K562 (cell line): ENCODE results near the gene DAGLB. TPM values are rescaled to one million over a fixed set of nuclear protein-coding genes. Genes with fewer than 3 reads are reported as not detected.

Source experiments
- ATAC-seq: fragments of 200-7000 bp; cut with Tn5 transposase; 3 replicates; pipeline ENCODE4 v1.9.1; 2020; ENCODE audit warnings: moderate library complexity
- BruUV-seq: library from RNA; stranded (reverse); fragments of 400-500 nt; replicated peaks from 2 replicates; lab custom pipeline; 2021; lab: Mats Ljungman, UMichigan
- CTCF ChIA-PET: fragments of 300-600 bp; formaldehyde crosslinking; extraction: SDS; loops from one replicate; lab custom pipeline; 2021; ENCODE audit warnings: low intra/inter-chr PET ratio; lab: Yijun Ruan, JAX
- POLR2A ChIA-PET: fragments of 300-600, 350-650 bp; sonication (Branson Sonifier 250); formaldehyde crosslinking; extraction: SDS; loops from one replicate; lab custom pipeline; 2021; ENCODE audit warnings: antibody characterized with exemption, inconsistent platforms; lab: Yijun Ruan, JAX
- DNase-seq, 4 experiments: peaks; one replicate each; pipeline versions ENCODE4 v3.0.0 to v3.0.0-alpha.2; 2011 to 2018; ENCODE audit warnings: low spot score in 3 of 4, mixed read lengths in 3 of 4; ENCODE audit errors: extremely low read depth in 1 of 4
- FAIRE-seq: peaks from 2 replicates; lab custom pipeline; 2011; peaks lifted over from hg19 to GRCh38; lab: Jason Lieb, UNC
- H2AFZ ChIP-seq: 2 replicates; pipeline ENCODE4 v1.6.0; 2011; ENCODE audit warnings: low read depth, low read length, control low read depth, inconsistent platforms
- H3K27ac ChIP-seq: fragments of 200-600 bp; 3 replicates; pipeline ENCODE4 v1.8.0; 2011; ENCODE audit warnings: low read depth, mild to moderate bottlenecking, control low read depth, inconsistent platforms, low read length, moderate library complexity, mixed read lengths; ENCODE audit errors: extremely low read depth
- H3K27me3 ChIP-seq, 2 experiments: fragments of 300-600 bp in 1 of 2; 2 replicates in 1 of 2; 3 replicates in 1 of 2; pipeline versions ENCODE4 v1.6.0 to v1.8.0; 2011; ENCODE audit warnings: inconsistent platforms in 2 of 2, low read length in 2 of 2, mild to moderate bottlenecking in 1 of 2, mixed read lengths in 1 of 2, moderate library complexity in 1 of 2; ENCODE audit not compliant: control insufficient read depth in 2 of 2, insufficient read depth in 2 of 2
- H3K36me3 ChIP-seq: fragments of 300-600 bp; 3 replicates; pipeline ENCODE4 v1.8.0; 2011; ENCODE audit warnings: mild to moderate bottlenecking, low read length, inconsistent platforms; ENCODE audit not compliant: control insufficient read depth, insufficient read depth
- H3K4me1 ChIP-seq, 2 experiments: fragments of 200-600 bp in 1 of 2; replicated peaks in 1 of 2; 2 replicates in 1 of 2; 3 replicates in 1 of 2; pipeline versions ENCODE4 v1.5.1 to v1.8.0; 2011; ENCODE audit warnings: inconsistent platforms in 2 of 2, low read length in 2 of 2, mild to moderate bottlenecking in 1 of 2, mixed read lengths in 1 of 2, moderate library complexity in 1 of 2; ENCODE audit not compliant: control insufficient read depth in 2 of 2, insufficient read depth in 2 of 2
- H3K4me2 ChIP-seq: 2 replicates; pipeline ENCODE4 v1.6.1; 2011; ENCODE audit warnings: low read length, control low read depth, inconsistent platforms, mixed read lengths; ENCODE audit not compliant: insufficient read depth
- H3K4me3 ChIP-seq: fragments of 200-600 bp; sonication (generic), shearing (Covaris generic); 2 replicates; pipeline ENCODE4 v1.5.1; 2016; ENCODE audit warnings: control low read depth, inconsistent platforms
- H3K79me2 ChIP-seq: fragments of 200-600 bp; 3 replicates; pipeline ENCODE4 v1.8.0; 2011; ENCODE audit warnings: low read length, inconsistent platforms; ENCODE audit not compliant: control insufficient read depth, insufficient read depth
- H3K9ac ChIP-seq, 2 experiments: 2 replicates each; pipeline versions ENCODE4 v1.6.0 to v1.6.1; 2011; ENCODE audit warnings: low read depth in 2 of 2, low read length in 2 of 2, control low read depth in 1 of 2, inconsistent platforms in 1 of 2, mild to moderate bottlenecking in 1 of 2, mixed read lengths in 1 of 2; ENCODE audit not compliant: insufficient read depth in 1 of 2
- H3K9me1 ChIP-seq: one replicate; pipeline ENCODE4 v1.6.0; 2011; ENCODE audit warnings: inconsistent platforms, mild to moderate bottlenecking, low read length, moderate library complexity; ENCODE audit not compliant: control insufficient read depth, insufficient read depth
- H3K9me3 ChIP-seq: replicated peaks from 2 replicates; pipeline ENCODE4 v1.5.1; 2011; ENCODE audit warnings: low read depth, low read length, inconsistent platforms; ENCODE audit not compliant: control insufficient read depth, insufficient read depth
- H4K20me1 ChIP-seq: replicated peaks from 2 replicates; pipeline ENCODE4 v1.6.1; 2011; ENCODE audit warnings: low read length, inconsistent platforms, mixed read lengths; ENCODE audit not compliant: control insufficient read depth, insufficient read depth
- ARID1B ChIP-seq: fragments of 450-650 bp; IDR thresholded peaks from 2 replicates; pipeline ENCODE4 v1.6.1; 2016; ENCODE audit warnings: antibody characterized with exemption, mild to moderate bottlenecking, inconsistent platforms
- CCNT2 ChIP-seq: IDR thresholded peaks from 2 replicates; pipeline ENCODE4 v1.6.1; 2011; ENCODE audit warnings: borderline replicate concordance, low read depth, mild to moderate bottlenecking, moderate library complexity, mixed read lengths, low read length; ENCODE audit not compliant: insufficient read length; ENCODE audit errors: extremely low read depth
- HBP1 ChIP-seq: fragments of 450-650 bp; formaldehyde crosslinking; IDR thresholded peaks from 2 replicates; pipeline ENCODE4 v1.4.0; 2022; ENCODE audit warnings: missing genetic modification characterization
- KLF6 ChIP-seq: fragments of 250-450 bp; sonication (Bioruptor Pico); IDR thresholded peaks from 2 replicates; pipeline ENCODE4 v1.4.0; 2020; ENCODE audit warnings: mild to moderate bottlenecking, moderate library complexity, borderline replicate concordance
- NEUROD1 ChIP-seq: fragments of 150-350 bp; IDR thresholded peaks from 2 replicates; pipeline ENCODE4 v1.6.1; 2014; ENCODE audit warnings: borderline replicate concordance, low read length, low read depth; ENCODE audit not compliant: partially characterized antibody
- PCBP2 ChIP-seq: fragments of 200-400 bp; formaldehyde crosslinking; IDR thresholded peaks from 2 replicates; pipeline ENCODE4 v1.6.1; 2018; ENCODE audit warnings: low read length, low read depth, mild to moderate bottlenecking, moderate library complexity; ENCODE audit not compliant: poor library complexity, severe bottlenecking
- RBM34 ChIP-seq: fragments of 200-400 bp; formaldehyde crosslinking; IDR thresholded peaks from 2 replicates; pipeline ENCODE4 v1.6.1; 2018; ENCODE audit warnings: low read length, borderline replicate concordance; ENCODE audit not compliant: insufficient read depth
- RUNX1 ChIP-seq: sonication (generic); IDR thresholded peaks from 2 replicates; pipeline ENCODE4 v1.6.1; 2016; ENCODE audit warnings: antibody characterized with exemption, low read depth
- SMAD4 ChIP-seq: fragments of 250-450 bp; sonication (Bioruptor Pico); conservative IDR thresholded peaks from 2 replicates; pipeline ENCODE4 v1.8.0; 2021; ENCODE audit warnings: inconsistent platforms, mild to moderate bottlenecking, moderate library complexity
- SPI1 ChIP-seq: IDR thresholded peaks from 2 replicates; pipeline ENCODE4 v1.6.1; 2011; ENCODE audit warnings: low read depth, low read length, control low read depth, borderline replicate concordance
- SRF ChIP-seq, 2 experiments: fragments of 250-450, 450-650 bp in 1 of 2; sonication (Bioruptor Pico) in 1 of 2; sonication (generic) in 1 of 2; formaldehyde crosslinking; IDR thresholded peaks; 2 replicates each; pipeline versions ENCODE4 v1.5.0 to v1.5.1; 2020 to 2022; ENCODE audit warnings: mild to moderate bottlenecking in 1 of 2, missing genetic modification reagents in 1 of 2
- TFAP4 ChIP-seq: sonication (generic); formaldehyde crosslinking; IDR thresholded peaks from 2 replicates; pipeline ENCODE4 v1.8.0; 2022; ENCODE audit warnings: missing genetic modification reagents, mild to moderate bottlenecking, moderate library complexity, borderline replicate concordance
- ZBTB12 ChIP-seq: fragments of 250-450 bp; sonication (Bioruptor Pico); IDR thresholded peaks from 2 replicates; pipeline ENCODE4 v1.4.0; 2020
- WGBS: fragments of 100-300 bp; shearing (Covaris generic); methylation state at CpG from one replicate; pipeline ENCODE4 v1.1.6; 2016; ENCODE audit warnings: low coverage, mixed read lengths; ENCODE audit not compliant: insufficient coverage; ENCODE audit errors: missing lambda C conversion rate; 5-methylcytosine and 5-hydroxymethylcytosine counted together
- in situ Hi-C: fragments of 300-500 bp; cut with MboI; formaldehyde crosslinking; loops from 4 replicates; pipeline ENCODE4 v1.15.0; 2018; ENCODE audit warnings: inconsistent platforms, mixed read lengths
- intact Hi-C: fragments of 100-400 bp; cut with micrococcal nuclease; formaldehyde crosslinking; loops from 2 replicates; pipeline ENCODE4 v1.14.2; 2022
- polyA plus RNA-seq, 8 experiments: library from polyadenylated mRNA; depleted of rRNA in 4 of 8; stranded (reverse) in 5 of 8; unstranded in 3 of 8; fragments of >200 nt; fragmentation: Nextera tagmentation in 2 of 8; fragmentation: Illumina TruSeq in 1 of 8; extraction: Ambion mirVana in 2 of 8; extraction: Trizol in 1 of 8; gene quantifications; 2 replicates each; pipeline versions ENCODE4 v1.2.1 to v1.2.3, GENCODE V29; 2011 to 2014; ENCODE audit warnings: inconsistent platforms in 1 of 8, missing spikeins in 1 of 8
- total RNA-seq, 7 experiments: library from RNA; depleted of rRNA in 6 of 7; stranded (reverse); fragments of >200 nt in 6 of 7; fragmentation: Illumina TruSeq in 2 of 7; extraction: Trizol in 2 of 7; gene quantifications; 2 replicates each; pipeline versions ENCODE4 v1.2.1 to v1.2.3, GENCODE V29; 2011 to 2021; ENCODE audit warnings: low replicate concordance in 1 of 7

The DAGLB gene
- total and polyA plus RNA-seq, 9 of the 15 experiments (the other 6 are each of a cell fraction or from before 2014, with no cell fraction given) = 0.92 to 16.4 (median 9.3) TPM

- TF ChIP-seq ARID1B (no peak), RBM34 (no peak), TFAP4 (CRISPR knock-in tag) (no peak), SMAD4 (CRISPR knock-in tag) (no peak), CCNT2 (no peak), NEUROD1 (no peak), PCBP2 (no peak), SPI1 (no peak), SRF (CRISPR knock-in tag; IDR thresholded peaks at IDR 0.05) (no peak), ZBTB12 (CRISPR knock-in tag) (no peak), RUNX1 (no peak), KLF6 (no peak), HBP1 (CRISPR knock-in tag) (no peak)
- H3K4me3 ChIP-seq = no peak overlapping the region
- intact Hi-C loops = no loop called here
- ChIA-PET CTCF (no interaction called here), POLR2A (interaction anchor here (0.6 to 1.8 kb wide), 6 partner anchors 9 to 951 kb away, joined by 3 to 12 read pairs (median 3); no protein-coding TSS in a partner anchor)
- no peak overlapping the region for H3K27ac ChIP-seq
- peaks cover 62% of the 10 kb centered on the region for H3K36me3 ChIP-seq
- FAIRE-seq (no peak), DNase-seq (no peak), ATAC-seq (no peak)
- peaks cover 61% of the 10 kb centered on the region for H4K20me1 ChIP-seq
- no peak overlapping the region for H2AFZ ChIP-seq
- peaks cover 18 to 19% of the 10 kb centered on the region in 2 experiments; a peak in 4 of 5 replicates for H3K4me1 ChIP-seq
- BruUV-seq = no TSS peak
- H3K4me2 ChIP-seq = no peak overlapping the region
- WGBS = 87% methylated on average over 5 of the region's 5 CpGs
- H3K9me1 ChIP-seq = peaks cover 10% of the 10 kb centered on the region
- H3K27me3 ChIP-seq = no peaks in the 10 kb centered on the region
- in situ Hi-C loops = no loop called here
- peaks cover 87% of the 10 kb centered on the region for H3K79me2 ChIP-seq
- no peaks in the 10 kb centered on the region for H3K9me3 ChIP-seq
- H3K9ac ChIP-seq = no peak overlapping the region
Measured at GRCh38 chr7:6480323-6480660, 32.5 kb upstream of the DAGLB start.
